ENCODE results near the gene HMGXB3.

GRCh38 chr5:150007050-150007449 lies 6.5 kb downstream of the HMGXB3 start:
- TF ChIP-seq CTCF (IDR thresholded peaks at IDR 0.05) (no peak), POLR2A (IDR thresholded peaks at IDR 0.05) (no peak), POLR2AphosphoS5 (IDR thresholded peaks at IDR 0.05) (no peak), EP300 (IDR thresholded peaks at IDR 0.05) (no peak)

Measured in sigmoid colon (tissue), 4 donors.